Astrocyte of the cerebellum (primary cell): ENCODE results near the gene RXRB.

Source experiments
- DNase-seq: peaks from one replicate; pipeline ENCODE4 v3.0.0-alpha.2; 2011; ENCODE audit warnings: low read depth
- H3K4me3 ChIP-seq: 2 replicates; pipeline ENCODE4 v1.5.1; 2011; ENCODE audit warnings: mild to moderate bottlenecking, low read depth, low read length, moderate library complexity
- in situ Hi-C: cut with HindIII; loops from 2 replicates; pipeline ENCODE4 v1.10.0; 2017; ENCODE audit warnings: low sequenced_read_pairs
- TF ChIP-seq, protein P1 (sequence below): IDR thresholded peaks from 2 replicates; pipeline ENCODE4 v1.5.1; 2012; ENCODE audit warnings: low read length, low read depth, moderate library complexity, mild to moderate bottlenecking; ENCODE audit errors: missing control alignments

RXRB gene

GRCh38 chr6:33206027-33206863 is 5.8 kb upstream of the RXRB start:
- no peak overlapping the region for H3K4me3 ChIP-seq
- in situ Hi-C loops, result no loop called here
- TF ChIP-seq, protein P1, sequence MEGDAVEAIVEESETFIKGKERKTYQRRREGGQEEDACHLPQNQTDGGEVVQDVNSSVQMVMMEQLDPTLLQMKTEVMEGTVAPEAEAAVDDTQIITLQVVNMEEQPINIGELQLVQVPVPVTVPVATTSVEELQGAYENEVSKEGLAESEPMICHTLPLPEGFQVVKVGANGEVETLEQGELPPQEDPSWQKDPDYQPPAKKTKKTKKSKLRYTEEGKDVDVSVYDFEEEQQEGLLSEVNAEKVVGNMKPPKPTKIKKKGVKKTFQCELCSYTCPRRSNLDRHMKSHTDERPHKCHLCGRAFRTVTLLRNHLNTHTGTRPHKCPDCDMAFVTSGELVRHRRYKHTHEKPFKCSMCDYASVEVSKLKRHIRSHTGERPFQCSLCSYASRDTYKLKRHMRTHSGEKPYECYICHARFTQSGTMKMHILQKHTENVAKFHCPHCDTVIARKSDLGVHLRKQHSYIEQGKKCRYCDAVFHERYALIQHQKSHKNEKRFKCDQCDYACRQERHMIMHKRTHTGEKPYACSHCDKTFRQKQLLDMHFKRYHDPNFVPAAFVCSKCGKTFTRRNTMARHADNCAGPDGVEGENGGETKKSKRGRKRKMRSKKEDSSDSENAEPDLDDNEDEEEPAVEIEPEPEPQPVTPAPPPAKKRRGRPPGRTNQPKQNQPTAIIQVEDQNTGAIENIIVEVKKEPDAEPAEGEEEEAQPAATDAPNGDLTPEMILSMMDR, result no peak
- no peak for DNase-seq

- DNase-seq, result no peak
- H3K4me3 ChIP-seq, result peak overlapping the region; percentile 72
- TF ChIP-seq, protein P1, result no peak
- in situ Hi-C loops, result no loop called here
Measured at GRCh38 chr6:33205191-33206026, 4.9 kb upstream of the RXRB start.

DNA sequence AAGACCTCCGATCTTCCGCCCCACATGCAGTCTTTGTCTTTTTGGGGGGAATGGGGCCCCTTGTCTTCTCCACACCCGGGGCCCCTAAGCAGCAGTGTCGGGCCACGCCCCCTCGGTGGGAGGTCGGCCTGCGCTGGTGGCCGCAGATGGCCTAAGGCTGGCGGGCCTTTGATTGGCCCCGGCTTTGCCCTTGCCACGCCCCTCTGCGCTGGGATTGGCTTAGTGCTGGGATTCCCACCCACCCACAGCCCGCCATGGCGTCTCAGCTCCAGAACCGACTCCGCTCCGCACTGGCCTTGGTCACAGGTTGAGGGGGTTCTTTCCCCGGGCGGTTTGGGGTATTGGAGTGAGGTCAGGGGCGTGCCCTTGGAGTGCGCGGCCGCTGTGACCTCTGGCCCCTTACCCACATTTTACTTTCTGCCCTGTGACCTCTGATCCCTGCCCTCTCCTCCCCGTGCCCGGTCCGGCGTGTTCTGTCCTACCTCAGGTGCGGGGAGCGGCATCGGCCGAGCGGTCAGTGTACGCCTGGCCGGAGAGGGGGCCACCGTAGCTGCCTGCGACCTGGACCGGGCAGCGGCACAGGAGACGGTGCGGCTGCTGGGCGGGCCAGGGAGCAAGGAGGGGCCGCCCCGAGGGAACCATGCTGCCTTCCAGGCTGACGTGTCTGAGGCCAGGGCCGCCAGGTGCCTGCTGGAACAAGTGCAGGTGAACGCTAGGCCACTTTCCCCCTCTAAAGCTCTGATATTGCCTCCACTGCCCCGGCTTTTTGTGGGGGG is 4.1 kb upstream of the RXRB start, which contains the start of gene HSD17B8:
Gene HSD17B8, plus strand, starts transcription at position 241 of the 776 bp plus-strand sequence. Its CDS starts 14 bp downstream, at position 255.
- H3K4me3 ChIP-seq, result peak within 1 kb of the TSS; percentile 72
- in situ Hi-C loops, result no loop called here
- DNase-seq, result peak; percentile 80
- TF ChIP-seq, protein P1, result no peak

DNA sequence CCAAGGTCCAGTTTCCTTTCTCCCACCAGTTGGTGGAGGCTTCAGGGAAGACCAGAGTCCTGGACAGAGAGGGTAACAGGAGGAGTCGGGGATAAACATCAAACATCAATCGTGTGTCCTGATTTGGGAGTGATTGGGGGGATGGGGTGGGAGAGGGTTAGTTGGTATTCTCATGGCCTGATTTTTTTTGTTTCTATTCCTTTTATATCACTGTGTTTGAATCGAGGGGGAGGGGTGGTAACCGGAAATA is 3.6 kb upstream of the RXRB start:
- H3K4me3 ChIP-seq, result peak overlapping the region; percentile 72
- in situ Hi-C loops, result no loop called here
- DNase-seq, result no peak

GRCh38 chr6:33203443-33204164 is 3.1 kb upstream of the RXRB start:
- in situ Hi-C loops, result no loop called here
- no peak for DNase-seq
- TF ChIP-seq, protein P1, result no peak
- no peak overlapping the region for H3K4me3 ChIP-seq

More for the DNA sequence above, 3.6 kb upstream of the RXRB start:
- TF ChIP-seq, protein P1, result no peak
